Measurements from ENCODE around the gene HHIP.
"Not testable (repeated sequence)": the region's sequence is repeated elsewhere in the genome, so short reads cannot be mapped to it uniquely, and the experiment has no call there.

The HHIP gene

DNA sequence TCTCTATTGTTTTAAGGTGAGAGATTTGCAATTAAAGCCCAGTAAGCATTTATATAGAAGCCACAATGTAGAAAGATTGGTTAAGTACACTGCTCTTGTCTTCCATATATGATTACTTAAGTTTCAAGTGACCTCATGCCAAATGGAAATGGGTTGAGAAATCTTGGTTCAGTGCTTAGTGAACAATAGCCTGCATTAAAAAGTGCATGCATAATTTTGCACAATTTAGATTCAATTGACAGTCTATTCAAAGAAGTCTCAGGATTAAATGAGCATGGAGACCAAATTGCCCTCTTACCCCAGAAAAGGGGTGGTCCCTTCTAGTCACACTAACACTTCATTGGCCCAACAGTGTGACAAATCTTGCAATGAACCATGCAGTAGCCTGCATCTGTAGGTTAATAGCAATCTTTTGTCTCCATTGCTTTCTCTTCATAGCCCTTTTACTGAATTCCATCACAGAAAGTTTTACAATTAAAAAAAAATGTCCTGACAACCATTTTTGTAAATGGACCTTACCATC, 93.6 kb downstream of the HHIP start:
- in situ Hi-C loops (cut with MboI; ENCODE audit: low sequenced_read_pairs): no loop called here

DNA sequence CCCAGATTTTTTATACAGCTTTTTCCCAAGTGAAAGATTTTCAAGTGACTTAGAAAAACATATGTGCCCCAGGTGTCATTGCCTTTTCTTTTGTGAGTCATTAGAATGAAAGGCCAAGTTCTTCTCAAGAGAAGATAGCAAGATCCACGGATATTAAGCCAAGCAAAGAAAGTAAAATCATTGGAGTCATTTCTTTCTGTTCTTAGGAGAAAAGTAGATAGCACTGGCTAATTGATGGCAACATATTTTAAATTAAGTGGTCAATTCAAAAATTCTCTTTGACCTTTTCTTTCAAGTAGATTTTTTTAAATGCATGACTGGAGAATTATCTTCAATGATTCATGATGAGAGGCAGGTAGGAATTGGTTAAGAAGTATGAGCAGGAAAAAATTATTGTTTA, 94.4 kb downstream of the HHIP start:
- in situ Hi-C loops (cut with MboI; ENCODE audit: low sequenced_read_pairs): no loop called here

DNA sequence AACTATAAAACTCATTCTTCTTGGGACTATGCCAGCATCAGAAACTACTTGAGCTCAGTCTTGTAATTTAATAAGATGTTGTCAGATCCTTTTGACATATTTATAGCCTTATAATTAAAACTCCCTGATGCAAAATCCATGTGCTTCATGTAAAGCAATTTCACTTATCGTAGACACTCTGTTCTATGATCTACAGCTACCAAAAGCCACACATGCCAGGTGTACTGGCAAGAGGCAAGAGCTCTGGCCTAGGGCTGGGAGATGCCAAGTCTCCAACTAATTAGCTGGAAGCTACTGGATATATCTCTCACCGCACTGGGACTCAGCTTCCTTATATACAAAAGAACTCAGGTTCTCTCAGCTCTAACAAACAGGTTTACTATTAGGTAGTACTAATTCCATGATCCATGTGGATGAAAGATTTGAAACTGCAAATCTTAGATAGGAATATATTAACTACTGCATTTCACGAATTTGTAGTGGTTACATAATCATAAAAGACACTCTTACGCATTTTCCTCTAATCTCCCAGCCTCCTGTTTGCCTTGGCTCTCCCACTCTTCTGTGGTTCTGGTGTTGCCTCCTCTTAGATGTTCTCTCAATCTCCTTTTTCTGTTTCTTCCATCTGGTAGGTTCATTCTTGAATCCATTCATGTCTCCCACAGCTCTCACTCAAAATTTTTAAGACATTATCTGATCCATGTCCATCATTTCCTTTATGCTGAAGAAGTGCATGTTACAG, 103.0 kb downstream of the HHIP start:
- in situ Hi-C loops (cut with MboI; ENCODE audit: low sequenced_read_pairs): no loop called here

DNA sequence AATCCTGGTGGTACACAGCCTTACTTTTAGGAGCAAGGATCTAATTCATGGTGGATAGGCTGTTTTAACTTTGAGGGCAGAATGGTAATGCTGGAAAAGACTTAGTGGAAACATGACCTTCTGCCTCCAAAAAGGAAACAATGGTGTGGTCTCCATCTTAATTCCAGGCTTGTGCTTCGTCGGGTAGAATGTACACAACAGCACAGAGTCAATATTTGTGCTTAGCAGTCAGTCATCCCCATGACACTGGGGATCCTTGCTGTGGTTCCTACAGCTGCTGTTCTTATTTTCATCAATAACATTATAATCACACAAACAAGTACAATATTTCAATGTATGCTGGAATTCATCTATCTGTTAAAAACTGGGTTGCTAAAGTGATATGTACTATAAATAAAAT, 104.4 kb downstream of the HHIP start:
- in situ Hi-C loops (cut with MboI; ENCODE audit: low sequenced_read_pairs): no loop called here

DNA sequence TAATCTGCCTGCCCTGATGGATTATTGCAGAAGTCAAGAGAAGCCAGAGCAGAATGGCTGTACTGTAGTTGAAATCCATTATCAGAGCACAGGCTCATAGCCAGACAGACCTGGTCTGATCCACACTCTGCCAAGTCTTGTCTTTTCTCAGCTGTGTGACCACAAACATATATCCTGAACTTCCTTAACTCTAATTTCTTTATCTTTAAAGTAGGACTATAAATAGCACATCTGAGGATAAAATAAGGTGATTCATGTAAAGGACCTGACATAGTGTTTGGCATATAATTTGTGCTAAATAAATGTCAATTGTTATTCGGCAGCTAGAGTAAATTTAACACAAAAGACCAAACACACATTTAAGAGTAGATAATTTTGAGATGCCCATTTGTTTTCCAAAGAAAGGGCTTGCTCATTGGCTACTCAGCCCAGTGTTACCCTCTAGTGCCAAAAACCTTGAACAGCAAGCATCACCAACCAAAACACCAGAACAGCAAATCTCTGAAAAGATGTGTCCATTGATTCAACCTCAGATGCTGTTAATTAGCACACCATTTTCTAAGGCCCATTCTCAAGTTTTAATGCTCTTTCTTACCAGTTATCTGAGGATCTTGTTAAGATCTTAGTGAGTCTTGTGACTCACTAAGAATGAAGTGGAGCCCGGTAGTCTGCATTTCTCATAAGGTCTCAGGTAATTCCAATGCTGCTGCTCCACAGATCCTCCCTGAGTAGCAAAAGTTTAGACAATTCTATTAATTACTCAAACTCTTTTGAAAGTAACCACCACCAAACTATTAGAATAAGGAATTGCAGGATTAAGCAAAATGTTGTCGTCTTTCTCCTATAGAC, 108.8 kb downstream of the HHIP start:
- in situ Hi-C loops (cut with MboI; ENCODE audit: low sequenced_read_pairs): no loop called here

DNA sequence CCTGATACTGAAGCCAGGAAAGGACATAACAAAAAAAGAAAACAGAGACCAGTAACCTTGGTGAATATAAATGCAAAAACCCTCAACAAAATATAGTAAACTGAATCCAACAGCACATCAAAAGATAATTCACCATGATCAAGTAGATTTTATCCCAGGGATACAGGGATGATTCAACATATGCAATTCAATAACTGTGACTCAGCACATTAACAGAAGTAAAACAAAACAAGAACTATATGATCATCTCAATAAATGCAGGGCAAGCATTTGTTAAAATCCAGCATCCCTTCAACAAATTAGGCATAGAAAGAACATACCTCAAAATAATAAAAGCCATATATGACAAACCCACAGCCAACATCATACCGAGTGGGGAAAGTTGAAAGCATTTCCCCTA, 112.0 kb downstream of the HHIP start:
- in situ Hi-C loops (cut with MboI; ENCODE audit: low sequenced_read_pairs): no loop called here

DNA sequence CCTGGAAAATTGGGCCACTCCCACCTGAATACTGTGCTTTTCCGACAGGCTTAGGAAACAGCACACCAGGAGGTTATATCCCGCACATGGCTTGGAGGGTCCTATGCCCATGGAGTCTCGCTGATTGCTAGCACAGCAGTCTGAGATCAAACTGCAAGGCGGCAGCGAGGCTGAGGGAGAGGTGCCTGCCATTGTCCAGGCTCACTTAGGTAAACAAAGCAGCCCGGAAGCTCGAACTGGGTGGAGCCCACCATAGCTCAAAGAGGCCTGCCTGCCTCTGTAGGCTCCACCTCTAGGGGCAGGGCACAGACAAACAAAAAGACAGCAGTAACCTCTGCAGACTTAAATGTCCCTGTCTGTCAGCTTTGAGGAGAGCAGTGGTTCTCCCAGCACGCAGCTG, 122.9 kb downstream of the HHIP start:
- in situ Hi-C loops (cut with MboI; ENCODE audit: low sequenced_read_pairs): not testable (repeated sequence)

DNA sequence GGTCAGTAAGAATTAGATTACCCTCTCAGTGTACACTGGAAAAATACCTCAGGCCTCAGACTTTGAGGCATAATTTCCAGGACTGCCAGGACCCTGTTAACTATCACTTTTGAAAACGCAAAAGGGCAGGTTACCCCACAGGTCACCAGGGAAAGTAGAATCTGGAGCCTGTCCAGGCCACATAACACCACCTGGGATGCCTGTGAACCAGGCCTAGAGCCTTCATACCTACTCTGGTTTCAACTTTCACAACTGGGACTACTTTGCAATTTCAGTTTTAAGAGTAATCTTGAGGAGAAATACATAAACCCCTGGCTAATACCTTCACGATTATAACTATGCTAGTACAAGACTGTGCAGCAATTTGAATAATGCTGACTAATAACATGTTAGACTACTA, 132.4 kb downstream of the HHIP start:
- in situ Hi-C loops (cut with MboI; ENCODE audit: low sequenced_read_pairs): no loop called here

DNA sequence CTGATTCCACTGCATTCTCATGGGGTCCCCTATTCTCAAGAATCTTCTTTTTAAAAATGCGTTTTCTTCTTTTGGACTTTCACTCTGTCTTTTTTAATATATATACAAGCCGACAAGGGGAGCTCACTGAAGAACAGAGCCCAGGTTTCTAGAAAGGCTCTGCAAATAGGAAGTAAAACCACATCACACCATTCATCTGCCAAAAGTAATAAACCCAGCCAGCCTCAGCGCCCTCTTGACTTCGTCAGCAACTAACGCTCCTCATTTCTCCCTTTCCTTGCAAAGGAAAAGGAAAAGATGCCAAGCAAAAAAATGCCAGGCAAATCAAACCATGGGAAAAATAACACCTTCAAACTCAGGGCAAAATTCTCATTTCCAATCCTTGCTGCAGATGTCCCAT, 136.4 kb downstream of the HHIP start:
- in situ Hi-C loops (cut with MboI; ENCODE audit: low sequenced_read_pairs): no loop called here

DNA sequence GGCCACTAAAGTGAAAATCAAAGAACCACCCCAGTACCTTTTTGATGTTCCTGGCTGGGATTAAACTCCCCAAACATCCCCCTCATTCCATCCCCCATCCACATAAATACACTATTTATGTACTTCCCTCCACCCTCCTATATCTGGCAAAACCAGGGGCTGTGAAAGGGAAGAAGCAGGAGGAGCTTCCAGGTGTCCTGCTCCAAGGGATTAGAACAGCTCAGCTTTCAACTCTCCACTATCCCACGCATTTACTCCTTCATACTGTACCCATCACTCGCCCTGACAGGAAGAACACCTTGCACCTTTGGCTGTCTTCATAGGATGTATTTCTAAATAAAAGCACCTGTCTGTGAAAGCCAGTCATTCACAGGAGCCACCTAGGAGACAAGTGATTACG, 140.0 kb downstream of the HHIP start:
- in situ Hi-C loops (cut with MboI; ENCODE audit: low sequenced_read_pairs): no loop called here

DNA sequence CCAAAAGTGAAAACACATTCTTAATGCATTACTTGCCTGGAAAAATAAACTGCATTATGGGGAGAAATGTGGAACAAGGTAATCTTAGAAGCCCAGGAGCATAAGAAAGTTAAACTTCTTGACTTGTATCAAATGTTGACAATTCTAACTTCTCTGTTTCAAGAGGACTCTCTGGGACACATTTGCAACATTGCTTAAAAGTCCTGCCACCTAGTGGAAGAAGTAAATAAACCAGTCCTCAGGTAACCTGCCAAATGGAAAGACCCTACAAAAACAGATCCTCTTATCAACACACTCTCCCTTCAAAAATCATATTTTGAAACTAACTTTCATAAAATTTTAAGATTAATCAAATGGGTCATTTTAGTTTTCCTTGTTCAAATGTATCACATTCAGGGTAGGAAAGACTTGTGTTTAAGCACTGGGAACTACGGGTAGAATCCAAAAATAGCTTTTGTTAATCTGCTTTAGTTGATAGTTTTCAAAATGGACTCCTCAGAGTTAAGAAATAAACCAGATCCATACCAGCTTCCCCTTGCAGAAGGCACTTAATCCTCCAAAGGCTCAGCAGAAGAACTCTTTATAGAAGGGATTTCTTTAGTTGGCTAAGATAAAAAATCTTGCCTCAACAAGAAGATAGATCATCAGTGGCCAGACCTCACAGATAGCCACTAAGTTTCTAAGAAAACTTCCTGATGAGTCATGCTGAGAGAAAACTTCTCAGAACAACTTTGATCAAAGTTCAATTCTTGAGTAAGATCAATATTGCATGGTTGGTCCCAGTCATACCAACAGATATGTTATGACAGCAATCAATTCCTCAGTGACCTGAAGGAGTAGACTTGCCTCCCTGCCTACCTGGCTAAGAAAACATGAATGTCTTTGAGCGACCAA, 141.7 kb downstream of the HHIP start:
- in situ Hi-C loops (cut with MboI; ENCODE audit: low sequenced_read_pairs): no loop called here

DNA sequence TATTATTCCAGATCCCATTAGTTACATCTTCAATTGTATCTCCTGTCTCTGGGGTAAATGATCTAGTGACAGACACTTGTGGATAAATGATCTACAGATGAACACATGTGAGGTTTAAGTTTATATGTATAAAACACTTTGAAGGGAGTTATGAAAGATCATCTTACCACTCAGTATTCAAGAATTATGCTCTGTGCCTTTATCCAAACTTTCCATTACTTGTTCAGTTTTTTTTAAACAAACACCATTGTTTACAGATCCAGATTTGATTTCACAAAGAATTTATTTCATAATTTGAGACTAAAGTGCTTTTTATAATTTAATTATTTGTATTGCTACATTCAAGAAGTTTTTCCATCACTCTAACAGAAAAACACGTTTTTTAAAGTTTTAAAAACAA, 142.5 kb downstream of the HHIP start:
- in situ Hi-C loops (cut with MboI; ENCODE audit: low sequenced_read_pairs): no loop called here

DNA sequence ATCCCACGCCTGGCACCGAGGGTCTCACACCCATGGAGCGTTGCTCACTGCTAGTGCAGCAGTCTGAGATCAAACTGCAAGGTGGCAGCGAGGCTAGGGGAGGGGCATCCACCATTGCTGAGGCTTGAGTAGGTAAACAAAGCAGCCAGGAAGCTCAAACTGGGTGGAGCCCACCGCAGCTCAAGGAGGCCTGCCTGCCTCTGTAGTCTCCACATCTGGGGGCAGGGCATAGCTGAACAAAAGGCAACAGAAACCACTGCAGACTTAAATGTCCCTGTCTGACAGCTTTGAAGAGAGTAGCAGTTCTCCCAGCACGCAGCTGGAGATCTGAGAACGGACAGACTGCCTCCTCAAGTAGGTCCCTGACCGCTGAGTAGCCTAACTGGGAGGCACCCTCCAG, 146.0 kb downstream of the HHIP start:
- in situ Hi-C loops (cut with MboI; ENCODE audit: low sequenced_read_pairs): not testable (repeated sequence)

Measured in hTERT RPE-1 (cell line).